Astrocyte of the cerebellum (primary cell): ENCODE measurements around the gene LIPA.

Experiments used
- DNase-seq: peaks from one replicate; pipeline ENCODE4 v3.0.0-alpha.2; 2011; ENCODE audit warnings: low read depth
- H3K4me3 ChIP-seq: 2 replicates; pipeline ENCODE4 v1.5.1; 2011; ENCODE audit warnings: mild to moderate bottlenecking, low read depth, low read length, moderate library complexity
- in situ Hi-C: cut with HindIII; loops from 2 replicates; pipeline ENCODE4 v1.10.0; 2017; ENCODE audit warnings: low sequenced_read_pairs
- TF ChIP-seq, protein P1 (sequence below): IDR thresholded peaks from 2 replicates; pipeline ENCODE4 v1.5.1; 2012; ENCODE audit warnings: low read length, low read depth, moderate library complexity, mild to moderate bottlenecking; ENCODE audit errors: missing control alignments

LIPA gene

DNA sequence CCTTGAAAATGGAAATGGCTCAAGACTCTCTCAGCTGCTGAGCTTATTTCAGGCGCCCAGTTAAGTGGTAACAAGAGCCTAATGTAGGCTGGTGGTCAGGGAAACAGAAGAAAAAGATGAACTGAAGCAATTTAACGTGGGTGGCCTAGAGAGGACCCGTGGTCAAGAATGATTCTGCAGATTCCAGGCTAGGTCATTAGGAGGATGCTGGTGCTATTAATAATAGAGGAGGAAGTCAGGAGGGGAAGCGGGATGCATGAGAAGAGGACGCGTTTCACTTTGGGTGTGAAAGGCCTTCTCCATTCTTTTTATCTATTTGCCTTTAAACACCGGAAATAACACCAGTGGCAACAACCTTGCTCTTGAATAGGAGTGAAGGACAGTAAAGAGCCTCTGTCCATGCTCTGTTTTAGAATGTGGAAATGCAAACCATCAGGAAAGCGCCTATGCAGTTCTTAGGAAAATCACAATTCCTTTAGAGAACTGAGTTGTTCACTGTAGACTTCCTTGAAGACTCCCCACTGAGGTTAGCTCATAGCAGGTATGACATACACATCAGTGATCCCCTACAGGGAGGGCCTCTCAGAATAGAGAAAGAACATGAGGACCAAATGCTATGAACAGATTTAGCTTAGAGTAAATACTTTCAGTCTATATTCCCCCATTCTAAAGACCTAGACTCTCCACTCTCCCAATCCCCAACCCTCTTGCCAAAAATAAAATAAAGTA lies 8.6 kb downstream of the LIPA start:
- in situ Hi-C loops, result no loop called here
- TF ChIP-seq, protein P1, sequence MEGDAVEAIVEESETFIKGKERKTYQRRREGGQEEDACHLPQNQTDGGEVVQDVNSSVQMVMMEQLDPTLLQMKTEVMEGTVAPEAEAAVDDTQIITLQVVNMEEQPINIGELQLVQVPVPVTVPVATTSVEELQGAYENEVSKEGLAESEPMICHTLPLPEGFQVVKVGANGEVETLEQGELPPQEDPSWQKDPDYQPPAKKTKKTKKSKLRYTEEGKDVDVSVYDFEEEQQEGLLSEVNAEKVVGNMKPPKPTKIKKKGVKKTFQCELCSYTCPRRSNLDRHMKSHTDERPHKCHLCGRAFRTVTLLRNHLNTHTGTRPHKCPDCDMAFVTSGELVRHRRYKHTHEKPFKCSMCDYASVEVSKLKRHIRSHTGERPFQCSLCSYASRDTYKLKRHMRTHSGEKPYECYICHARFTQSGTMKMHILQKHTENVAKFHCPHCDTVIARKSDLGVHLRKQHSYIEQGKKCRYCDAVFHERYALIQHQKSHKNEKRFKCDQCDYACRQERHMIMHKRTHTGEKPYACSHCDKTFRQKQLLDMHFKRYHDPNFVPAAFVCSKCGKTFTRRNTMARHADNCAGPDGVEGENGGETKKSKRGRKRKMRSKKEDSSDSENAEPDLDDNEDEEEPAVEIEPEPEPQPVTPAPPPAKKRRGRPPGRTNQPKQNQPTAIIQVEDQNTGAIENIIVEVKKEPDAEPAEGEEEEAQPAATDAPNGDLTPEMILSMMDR, result no peak
- no peak for DNase-seq
- no peak overlapping the region for H3K4me3 ChIP-seq

DNA sequence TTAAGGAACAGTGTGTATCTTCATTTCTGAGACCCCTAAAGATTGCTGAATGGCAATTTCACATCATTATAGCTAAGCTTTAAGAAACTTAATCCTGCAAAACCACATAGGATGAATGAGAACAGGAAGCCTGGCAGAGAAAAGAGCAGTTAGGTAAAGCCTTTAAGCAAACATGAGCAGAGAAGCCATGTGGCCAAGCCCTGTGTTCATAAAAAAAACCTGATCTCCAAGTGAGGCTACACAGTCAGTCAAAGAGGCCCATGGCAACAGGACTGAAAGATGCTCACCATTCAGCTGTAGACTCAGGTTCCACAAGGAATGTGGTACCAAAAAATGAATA lies 9.3 kb downstream of the LIPA start:
- H3K4me3 ChIP-seq, result no peak overlapping the region
- TF ChIP-seq, protein P1, result no peak
- no peak for DNase-seq
- in situ Hi-C loops, result no loop called here

GRCh38 chr10:89241486-89242344 lies 9.9 kb downstream of the LIPA start:
- TF ChIP-seq, protein P1, result no peak
- DNase-seq, result no peak
- in situ Hi-C loops, result no loop called here
- no peak overlapping the region for H3K4me3 ChIP-seq

DNA sequence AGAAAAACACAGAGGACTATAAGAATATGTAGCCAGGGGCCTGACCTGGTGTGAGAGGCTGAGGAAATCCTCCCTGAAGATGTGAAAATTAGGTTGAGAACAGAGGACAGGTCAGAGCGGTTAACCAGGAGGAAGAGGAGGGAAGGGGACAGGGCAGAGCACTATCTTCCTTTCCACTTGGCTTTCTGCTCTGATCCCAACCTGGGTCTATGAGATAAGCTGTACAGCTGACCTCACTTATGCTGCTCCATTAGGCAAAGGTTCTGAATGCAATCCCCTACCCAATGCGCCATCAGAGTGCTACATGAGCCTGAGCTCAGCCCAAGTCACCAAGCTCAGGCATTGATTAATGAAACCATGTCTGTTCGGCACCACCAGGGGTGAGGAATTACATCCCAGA lies 10.5 kb downstream of the LIPA start:
- in situ Hi-C loops, result no loop called here
- no peak for DNase-seq
- no peak overlapping the region for H3K4me3 ChIP-seq
- TF ChIP-seq, protein P1, result no peak

DNA sequence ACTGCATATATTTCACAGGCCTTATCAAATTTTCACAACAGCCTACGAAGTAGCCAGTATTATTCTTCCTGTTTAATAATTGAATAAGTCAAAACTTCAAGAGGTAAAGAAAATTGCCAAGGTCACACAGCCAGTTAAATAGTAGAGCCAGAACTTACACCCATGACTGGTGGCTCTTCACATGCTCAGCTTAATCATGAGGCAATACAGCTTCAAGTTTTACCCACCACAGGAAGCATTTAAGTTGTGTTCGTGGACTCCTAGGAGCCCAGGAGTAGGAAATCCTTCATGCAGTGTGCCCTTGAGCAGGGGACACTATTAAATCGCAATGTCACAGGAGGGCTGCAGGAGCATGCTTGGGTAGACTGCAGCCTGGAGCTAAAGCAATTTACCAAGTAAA lies 11.1 kb downstream of the LIPA start:
- no peak for DNase-seq
- in situ Hi-C loops, result no loop called here
- H3K4me3 ChIP-seq, result no peak overlapping the region
- TF ChIP-seq, protein P1, result no peak

GRCh38 chr10:89238956-89239644 lies 12.5 kb downstream of the LIPA start:
- in situ Hi-C loops, result no loop called here
- DNase-seq, result no peak
- H3K4me3 ChIP-seq, result no peak overlapping the region
- TF ChIP-seq, protein P1, result no peak
